Endothelial cell of umbilical vein (primary cell): ENCODE data around the gene TAF8.
A peak's percentile ranks its signal among the peaks of the same experiment; 100 is the strongest.

Experiments used
- CTCF ChIP-seq, 2 donors: IDR thresholded peaks; 1 replicate in 1 of 2; 2 replicates in 1 of 2; pipeline ENCODE4 v1.5.1; 2011; ENCODE audit warnings: low read length in 2 of 2, mild to moderate bottlenecking in 2 of 2, moderate library complexity in 2 of 2, control low read depth in 1 of 2, inconsistent platforms in 1 of 2, low read depth in 1 of 2; ENCODE audit not compliant: insufficient read depth in 1 of 2; ENCODE audit errors: extremely low read depth in 1 of 2
- EZH2 ChIP-seq: IDR thresholded peaks from 2 replicates; pipeline ENCODE4 v1.6.1; 2012; ENCODE audit warnings: borderline replicate concordance, low read depth, mild to moderate bottlenecking, moderate library complexity, low read length, inconsistent platforms; ENCODE audit not compliant: severe bottlenecking
- JUN ChIP-seq: IDR thresholded peaks from 2 replicates; pipeline ENCODE4 v1.6.1; 2011; ENCODE audit warnings: borderline replicate concordance, low read depth; ENCODE audit not compliant: insufficient read length, insufficient read depth
- MAX ChIP-seq: IDR thresholded peaks from 2 replicates; pipeline ENCODE4 v1.6.1; 2011; ENCODE audit not compliant: insufficient read depth, insufficient read length
- POLR2A ChIP-seq: IDR thresholded peaks from 2 replicates; pipeline ENCODE4 v1.6.1; 2012; ENCODE audit warnings: low read depth, mild to moderate bottlenecking, control low read depth, low read length
- POLR2AphosphoS5 ChIP-seq: IDR thresholded peaks from 2 replicates; pipeline ENCODE4 v1.6.1; 2012; ENCODE audit warnings: low read depth, mild to moderate bottlenecking, control low read depth, low read length, moderate library complexity; ENCODE audit not compliant: insufficient read depth

- TF ChIP-seq POLR2A: no peak
- no peak for TF ChIP-seq CTCF (IDR thresholded peaks at IDR 0.05; ENCODE audit: extremely low read depth in 1 of 2, insufficient read depth in 1 of 2, low read depth in 1 of 2, low read length in 2 of 2)
- no peak for TF ChIP-seq JUN
- no peak for TF ChIP-seq MAX
- TF ChIP-seq EZH2: peak; percentile 34
- no peak for TF ChIP-seq POLR2AphosphoS5
Observed at GRCh38 chr6:42047213-42047590, 3.1 kb upstream of the TAF8 start.
